ENCODE results near the gene APOBEC3H.

Gene APOBEC3H

DNA sequence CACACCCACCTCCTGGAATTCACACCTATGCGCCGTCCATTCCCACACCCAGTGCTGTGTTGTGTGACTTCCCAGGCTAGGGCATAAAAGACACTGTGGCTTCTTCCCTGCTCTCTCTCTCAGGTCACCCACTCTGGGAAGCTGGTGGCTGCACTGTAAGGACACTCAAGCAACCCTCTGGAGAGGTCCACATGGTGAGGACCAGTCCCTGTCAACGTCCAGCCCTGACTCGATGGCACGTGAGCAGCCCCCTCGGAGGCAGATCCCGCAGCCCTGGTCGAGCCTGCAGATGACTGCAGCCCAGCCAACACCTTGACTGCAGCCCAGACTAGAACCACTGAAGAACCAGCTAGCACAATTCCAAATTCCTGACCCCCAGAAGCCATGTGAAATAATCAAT, 39.3 kb downstream of the APOBEC3H start:
- TF ChIP-seq REST (IDR thresholded peaks at IDR 0.05; ENCODE audit: insufficient read depth in 1 of 2, low read depth in 2 of 2, low read length in 2 of 2) (no peak), TAF1 (IDR thresholded peaks at IDR 0.05; ENCODE audit: borderline replicate concordance, insufficient read depth, low read length) (no peak), POLR2AphosphoS5 (IDR thresholded peaks at IDR 0.05; ENCODE audit: low read depth, low read length) (no peak), FOXP2 (optimal IDR thresholded peaks at IDR 0.05; ENCODE audit: borderline replicate concordance, extremely low read depth, extremely low read length, insufficient read depth) (no peak), SIN3A (IDR thresholded peaks at IDR 0.05; ENCODE audit: borderline replicate concordance, insufficient read depth, low read length) (no peak)

GRCh38 chr22:39138357-39138997, 41.4 kb downstream of the APOBEC3H start:
- TF ChIP-seq POLR2AphosphoS5 (IDR thresholded peaks at IDR 0.05; ENCODE audit: low read depth, low read length) (no peak), SIN3A (IDR thresholded peaks at IDR 0.05; ENCODE audit: borderline replicate concordance, insufficient read depth, low read length) (no peak), FOXP2 (optimal IDR thresholded peaks at IDR 0.05; ENCODE audit: borderline replicate concordance, extremely low read depth, extremely low read length, insufficient read depth) (no peak), REST (IDR thresholded peaks at IDR 0.05; ENCODE audit: insufficient read depth in 1 of 2, low read depth in 2 of 2, low read length in 2 of 2) (no peak), TAF1 (IDR thresholded peaks at IDR 0.05; ENCODE audit: borderline replicate concordance, insufficient read depth, low read length) (no peak)

DNA sequence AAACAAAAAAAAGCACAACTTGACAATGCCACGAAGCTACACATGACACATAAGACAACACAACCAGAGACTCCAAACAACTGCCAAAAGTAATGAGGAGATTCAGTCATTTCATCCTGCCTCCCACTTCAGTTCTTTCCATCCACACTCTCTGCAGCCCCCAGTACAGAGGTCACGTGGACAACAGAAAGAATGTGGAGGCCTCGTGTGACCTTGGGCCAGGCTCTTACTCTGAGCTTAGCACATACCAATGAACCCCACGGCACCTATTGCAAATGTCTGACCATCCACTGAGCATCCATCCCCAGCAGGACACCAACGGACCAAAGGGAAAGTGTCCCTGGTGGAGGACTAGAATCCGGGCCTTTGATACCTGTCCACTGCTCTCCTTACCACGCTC, 42.9 kb downstream of the APOBEC3H start:
- no peak for TF ChIP-seq FOXP2 (optimal IDR thresholded peaks at IDR 0.05; ENCODE audit: borderline replicate concordance, extremely low read depth, extremely low read length, insufficient read depth)
- no peak for TF ChIP-seq POLR2AphosphoS5 (IDR thresholded peaks at IDR 0.05; ENCODE audit: low read depth, low read length)
- no peak for TF ChIP-seq SIN3A (IDR thresholded peaks at IDR 0.05; ENCODE audit: borderline replicate concordance, insufficient read depth, low read length)
- TF ChIP-seq REST (IDR thresholded peaks at IDR 0.05; ENCODE audit: insufficient read depth in 1 of 2, low read depth in 2 of 2, low read length in 2 of 2) = no peak
- no peak for TF ChIP-seq TAF1 (IDR thresholded peaks at IDR 0.05; ENCODE audit: borderline replicate concordance, insufficient read depth, low read length)

- TF ChIP-seq FOXP2 (optimal IDR thresholded peaks at IDR 0.05; ENCODE audit: borderline replicate concordance, extremely low read depth, extremely low read length, insufficient read depth) (no peak), SIN3A (IDR thresholded peaks at IDR 0.05; ENCODE audit: borderline replicate concordance, insufficient read depth, low read length) (no peak)
These were observed 45.1 kb downstream of the APOBEC3H start for GRCh38 chr22:39142088-39142680.

DNA sequence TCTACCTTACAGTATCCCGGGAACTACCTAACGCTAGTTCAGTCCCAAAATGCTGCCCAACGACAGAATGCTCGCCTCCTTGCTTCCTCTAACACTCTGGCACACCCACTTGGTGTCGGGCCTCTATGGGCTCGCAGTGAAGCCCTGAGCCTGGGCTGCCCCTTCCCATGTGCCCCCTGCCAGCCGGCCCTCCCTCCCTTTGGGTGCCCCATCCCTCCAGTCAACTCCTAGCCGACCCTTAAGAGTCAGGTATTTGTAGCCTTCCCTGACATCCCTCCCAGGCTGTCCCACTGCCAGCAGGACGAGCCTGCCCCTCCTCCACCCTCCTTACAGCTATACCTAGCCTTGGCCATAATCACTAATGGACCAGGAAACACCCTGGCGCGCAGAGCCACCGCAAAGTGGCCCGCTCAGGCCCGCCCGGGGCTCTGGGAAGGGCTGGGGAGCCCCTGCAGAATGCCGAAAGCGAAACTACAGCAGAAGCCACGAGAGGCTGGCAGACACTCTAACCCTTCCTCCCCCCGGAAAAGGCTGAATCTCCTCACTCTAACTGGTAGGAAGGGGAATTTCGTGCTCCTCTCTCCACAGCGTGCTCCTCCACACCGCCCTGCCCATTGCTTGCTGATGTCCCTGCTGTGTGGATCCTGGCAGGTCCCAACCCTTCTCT, 47.2 kb downstream of the APOBEC3H start:
- TF ChIP-seq TAF1 (IDR thresholded peaks at IDR 0.05; ENCODE audit: borderline replicate concordance, insufficient read depth, low read length) (no peak), FOXP2 (optimal IDR thresholded peaks at IDR 0.05; ENCODE audit: borderline replicate concordance, extremely low read depth, extremely low read length, insufficient read depth) (no peak), POLR2AphosphoS5 (IDR thresholded peaks at IDR 0.05; ENCODE audit: low read depth, low read length) (no peak), SIN3A (IDR thresholded peaks at IDR 0.05; ENCODE audit: borderline replicate concordance, insufficient read depth, low read length) (no peak), REST (IDR thresholded peaks at IDR 0.05; ENCODE audit: insufficient read depth in 1 of 2, low read depth in 2 of 2, low read length in 2 of 2) (no peak)
